ENCODE measurements around the gene PTPRB. TPM values are rescaled to one million over a fixed set of nuclear protein-coding genes. Genes with fewer than 3 reads are reported as not detected.

The PTPRB gene
- total RNA-seq, 2 experiments from 2014 or later = not detected

DNA sequence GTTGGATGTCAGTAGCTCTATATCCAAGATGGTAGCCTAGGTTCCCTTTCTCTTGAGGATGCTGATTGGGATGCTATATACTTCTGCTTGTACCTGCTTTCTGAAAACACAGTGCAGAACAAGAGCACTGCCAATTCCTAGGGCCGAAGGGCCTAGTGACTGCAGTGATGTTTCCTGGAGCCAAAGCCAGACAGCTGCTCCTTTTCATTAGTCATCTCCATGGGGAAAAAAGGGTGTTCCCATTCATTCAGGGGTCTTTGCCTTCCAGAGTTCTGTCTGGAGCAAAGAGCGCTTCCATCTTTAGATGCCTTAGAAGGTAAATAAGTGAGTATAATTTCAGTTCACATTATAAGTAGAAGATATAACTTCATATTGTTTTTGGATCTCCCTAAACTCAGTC is 85.5 kb downstream of the PTPRB start:
- intact Hi-C loops (cut with micrococcal nuclease) = no loop called here
- DNase-seq = no peak
- CTCF ChIA-PET = no interaction called here
- Mint-ChIP-seq H3K36me3 (ENCODE audit: low read depth) (no peaks in the 10 kb centered on the region), H3K4me1 (ENCODE audit: low read depth) (no peaks in the 10 kb centered on the region), H3K27ac (no peak overlapping the region), H3K27me3 (ENCODE audit: low read depth) (peaks cover 6% of the 10 kb centered on the region), H3K4me3 (no peak overlapping the region), H3K9me3 (no peaks in the 10 kb centered on the region)

DNA sequence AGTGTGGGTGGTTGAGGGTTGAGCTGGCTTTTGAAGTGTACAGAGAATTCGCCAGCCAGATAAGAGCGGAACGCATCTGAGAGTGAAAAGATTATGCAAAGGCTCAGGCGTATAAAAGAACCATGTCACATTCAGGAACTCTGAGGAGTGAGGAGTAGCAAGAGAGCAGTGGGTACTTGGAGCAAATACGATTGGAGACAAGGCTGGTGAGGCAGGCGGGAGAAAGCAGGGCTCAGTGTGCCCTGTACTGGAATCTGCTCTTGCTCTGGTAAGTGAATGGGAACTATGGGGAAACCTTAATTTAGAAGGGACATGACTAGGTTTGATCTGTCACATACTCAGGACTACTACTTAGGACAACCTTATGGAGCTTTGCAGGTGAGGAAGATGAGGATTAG is 87.0 kb downstream of the PTPRB start:
- intact Hi-C loops (cut with micrococcal nuclease) = no loop called here
- no peak overlapping the region for H3K4me3 Mint-ChIP-seq
- no peaks in the 10 kb centered on the region for H3K4me1 Mint-ChIP-seq (ENCODE audit: low read depth)
- CTCF ChIA-PET = interaction anchor here (0.6 kb wide), 1 partner anchor 714 kb away, joined by 4 read pairs; no protein-coding TSS in a partner anchor
- H3K9me3 Mint-ChIP-seq = no peaks in the 10 kb centered on the region
- no peak for DNase-seq
- H3K27ac Mint-ChIP-seq = no peak overlapping the region
- no peaks in the 10 kb centered on the region for H3K36me3 Mint-ChIP-seq (ENCODE audit: low read depth)
- peaks cover 6% of the 10 kb centered on the region for H3K27me3 Mint-ChIP-seq (ENCODE audit: low read depth)

DNA sequence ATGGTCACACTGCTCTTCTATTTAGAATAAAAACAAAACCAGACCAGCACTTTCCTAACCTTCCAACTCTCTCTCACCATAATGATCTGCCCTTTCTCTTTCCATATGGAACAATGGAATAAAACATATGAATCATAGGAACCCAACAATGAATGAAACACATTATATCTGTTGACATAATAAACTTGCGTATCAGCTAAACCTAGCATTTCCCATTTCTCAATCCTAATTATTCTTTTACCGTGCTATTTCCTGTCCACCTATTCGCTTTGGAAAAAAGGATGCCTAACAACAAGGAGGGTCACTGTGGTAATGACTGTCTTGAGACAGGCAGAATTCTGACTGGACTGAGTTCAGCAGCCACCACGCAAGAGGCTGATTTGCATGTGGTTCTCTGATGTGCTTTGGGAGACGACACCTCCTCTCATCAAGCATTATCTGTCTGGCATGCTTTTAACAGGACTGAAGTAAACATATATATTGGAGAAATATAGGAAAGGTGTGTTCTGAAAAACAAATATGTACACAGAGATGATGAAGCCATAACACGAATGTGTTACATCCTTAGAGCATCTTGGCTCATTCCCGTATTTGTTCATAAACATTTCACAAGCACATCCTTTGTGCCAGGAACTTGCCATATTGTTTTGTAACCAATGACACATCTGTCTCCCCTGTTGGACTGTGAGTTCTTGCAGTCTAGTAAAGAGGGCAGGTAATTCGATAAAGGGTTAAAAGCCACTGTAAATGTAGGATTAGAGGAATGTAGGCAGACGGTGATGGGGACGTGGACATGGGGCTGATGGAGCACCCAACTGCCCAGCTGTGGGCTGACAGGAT is 87.7 kb downstream of the PTPRB start:
- no peak for DNase-seq
- Mint-ChIP-seq H3K27me3 (ENCODE audit: low read depth) (peaks cover 10% of the 10 kb centered on the region), H3K4me1 (ENCODE audit: low read depth) (no peaks in the 10 kb centered on the region), H3K9me3 (no peaks in the 10 kb centered on the region), H3K4me3 (no peak overlapping the region), H3K36me3 (ENCODE audit: low read depth) (no peaks in the 10 kb centered on the region), H3K27ac (no peak overlapping the region)
- intact Hi-C loops (cut with micrococcal nuclease) = no loop called here
- CTCF ChIA-PET = no interaction called here

DNA sequence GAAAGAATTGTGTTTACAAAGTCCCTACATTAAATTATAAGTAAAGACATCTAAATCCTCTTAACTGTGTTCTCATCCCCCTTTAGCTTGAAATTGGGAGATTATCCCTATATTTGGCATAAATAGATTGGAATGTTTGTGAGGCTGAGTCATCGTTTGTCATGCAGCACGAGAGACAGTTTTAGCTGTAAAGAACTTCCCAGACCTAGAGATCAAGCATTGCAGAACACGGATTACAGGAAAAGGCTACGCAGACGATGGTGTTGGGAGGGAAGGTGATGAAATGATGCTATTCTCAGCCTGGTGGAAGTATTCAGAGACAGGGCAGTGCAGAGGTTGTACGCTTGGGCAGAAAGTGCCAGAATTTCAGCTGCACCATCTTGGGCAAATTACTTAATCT is 93.8 kb downstream of the PTPRB start:
- Mint-ChIP-seq H3K4me1 (ENCODE audit: low read depth) (no peaks in the 10 kb centered on the region), H3K4me3 (no peak overlapping the region), H3K9me3 (no peaks in the 10 kb centered on the region), H3K27me3 (ENCODE audit: low read depth) (peaks cover 6% of the 10 kb centered on the region), H3K36me3 (ENCODE audit: low read depth) (no peaks in the 10 kb centered on the region), H3K27ac (no peak overlapping the region)
- CTCF ChIA-PET = no interaction called here
- intact Hi-C loops (cut with micrococcal nuclease) = no loop called here
- no peak for DNase-seq

DNA sequence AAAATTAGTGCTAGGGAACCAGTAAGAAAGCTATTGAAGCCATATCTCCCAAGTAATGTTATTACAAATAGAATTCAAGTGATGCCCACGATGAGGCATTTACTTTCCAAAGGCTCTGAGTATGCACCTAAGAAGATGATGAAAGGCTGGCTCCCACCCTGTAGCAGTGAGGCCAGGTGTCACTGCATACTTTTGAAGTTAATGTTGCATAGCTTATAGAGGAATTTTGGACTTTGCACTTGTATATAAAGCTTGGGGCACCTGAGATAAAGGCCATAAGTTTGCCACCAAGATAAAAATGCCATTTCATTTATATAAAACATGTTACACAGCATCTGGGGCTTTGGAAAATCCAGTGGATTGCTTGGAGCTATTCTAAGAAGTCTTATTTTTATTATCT is 96.2 kb downstream of the PTPRB start:
- Mint-ChIP-seq H3K4me1 (ENCODE audit: low read depth) (no peaks in the 10 kb centered on the region), H3K4me3 (no peak overlapping the region), H3K36me3 (ENCODE audit: low read depth) (no peaks in the 10 kb centered on the region), H3K27ac (no peak overlapping the region), H3K9me3 (no peaks in the 10 kb centered on the region), H3K27me3 (ENCODE audit: low read depth) (peaks cover 8% of the 10 kb centered on the region)
- CTCF ChIA-PET = interaction anchor here (0.5 kb wide), 1 partner anchor 370 kb away, joined by 3 read pairs; no protein-coding TSS in a partner anchor
- no peak for DNase-seq
- intact Hi-C loops (cut with micrococcal nuclease) = no loop called here

DNA sequence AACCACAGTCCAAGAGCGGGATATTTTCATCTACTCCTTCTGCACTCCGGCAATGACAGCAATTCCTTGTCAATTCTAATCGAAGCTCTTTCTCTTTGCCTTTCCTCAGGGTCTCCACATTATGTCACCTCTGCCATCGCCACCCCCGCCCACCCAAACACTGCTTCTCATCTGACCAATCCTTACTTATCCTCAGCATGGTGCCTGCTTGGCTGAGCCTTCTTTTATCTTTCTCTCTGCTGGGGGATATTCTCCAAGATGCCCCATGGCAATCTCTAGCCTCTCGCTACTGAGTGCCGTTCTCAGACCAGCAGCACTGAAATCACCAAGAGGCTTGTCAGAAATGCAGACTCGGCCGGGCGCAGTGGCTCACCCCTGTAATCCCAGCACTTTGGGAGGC is 100.6 kb downstream of the PTPRB start:
- H3K27me3 Mint-ChIP-seq (ENCODE audit: low read depth) = peaks cover 7% of the 10 kb centered on the region
- H3K4me3 Mint-ChIP-seq = no peak overlapping the region
- no peaks in the 10 kb centered on the region for H3K4me1 Mint-ChIP-seq (ENCODE audit: low read depth)
- intact Hi-C loops (cut with micrococcal nuclease) = no loop called here
- CTCF ChIA-PET = no interaction called here
- H3K36me3 Mint-ChIP-seq (ENCODE audit: low read depth) = no peaks in the 10 kb centered on the region
- H3K27ac Mint-ChIP-seq = no peak overlapping the region
- DNase-seq = no peak
- H3K9me3 Mint-ChIP-seq = peaks cover 1% of the 10 kb centered on the region

DNA sequence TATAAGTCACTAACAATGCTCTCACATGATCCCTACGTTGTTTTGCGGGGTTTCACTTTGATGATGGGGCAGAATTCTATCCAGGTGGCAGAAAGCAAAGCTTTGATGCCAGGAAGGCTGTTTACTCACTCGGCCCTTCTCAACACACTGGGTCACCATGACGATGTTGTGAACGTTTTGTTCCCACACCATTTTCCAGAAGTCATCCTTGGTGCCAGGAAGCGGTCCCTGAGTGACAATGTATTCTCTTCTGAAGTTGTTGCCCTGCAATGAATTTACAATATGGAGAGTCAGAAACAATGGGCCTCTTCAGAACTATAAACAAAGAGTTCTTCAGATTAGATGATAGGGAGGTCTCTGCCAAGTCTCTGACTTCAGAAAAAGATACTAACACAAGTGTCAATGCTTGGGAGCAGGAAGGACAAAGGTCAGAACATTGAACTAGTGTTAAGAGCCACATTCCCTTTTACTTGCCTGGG is 101.3 kb downstream of the PTPRB start:
- no peaks in the 10 kb centered on the region for H3K4me1 Mint-ChIP-seq (ENCODE audit: low read depth)
- intact Hi-C loops (cut with micrococcal nuclease) = no loop called here
- no peak overlapping the region for H3K4me3 Mint-ChIP-seq
- peaks cover 1% of the 10 kb centered on the region for H3K9me3 Mint-ChIP-seq
- CTCF ChIA-PET = no interaction called here
- H3K27ac Mint-ChIP-seq = no peak overlapping the region
- no peaks in the 10 kb centered on the region for H3K36me3 Mint-ChIP-seq (ENCODE audit: low read depth)
- DNase-seq = no peak
- H3K27me3 Mint-ChIP-seq (ENCODE audit: low read depth) = peaks cover 7% of the 10 kb centered on the region

DNA sequence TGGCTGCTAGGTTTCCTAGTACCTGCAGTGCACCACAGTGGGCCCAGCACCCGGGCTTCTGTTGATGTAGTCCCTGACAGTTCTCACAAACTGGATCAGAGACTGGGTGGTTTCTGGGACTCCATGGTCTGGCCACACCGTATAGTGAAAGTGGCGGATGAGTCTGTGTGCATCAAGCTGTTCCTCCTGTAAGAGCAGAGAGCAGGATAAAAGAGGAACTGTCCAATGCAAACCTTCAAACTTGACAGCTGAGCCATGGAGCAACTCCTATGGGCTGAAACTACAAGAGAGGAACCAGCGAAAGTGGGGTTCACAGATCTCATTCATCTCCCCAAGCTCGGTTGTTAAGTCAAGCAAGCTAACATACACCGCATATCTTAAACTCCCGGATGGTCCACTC is 102.8 kb downstream of the PTPRB start:
- CTCF ChIA-PET = no interaction called here
- Mint-ChIP-seq H3K27me3 (ENCODE audit: low read depth) (peaks cover 7% of the 10 kb centered on the region), H3K27ac (no peak overlapping the region), H3K9me3 (peaks cover 1% of the 10 kb centered on the region), H3K4me3 (no peak overlapping the region), H3K36me3 (ENCODE audit: low read depth) (no peaks in the 10 kb centered on the region), H3K4me1 (ENCODE audit: low read depth) (no peaks in the 10 kb centered on the region)
- intact Hi-C loops (cut with micrococcal nuclease) = no loop called here
- no peak for DNase-seq

DNA sequence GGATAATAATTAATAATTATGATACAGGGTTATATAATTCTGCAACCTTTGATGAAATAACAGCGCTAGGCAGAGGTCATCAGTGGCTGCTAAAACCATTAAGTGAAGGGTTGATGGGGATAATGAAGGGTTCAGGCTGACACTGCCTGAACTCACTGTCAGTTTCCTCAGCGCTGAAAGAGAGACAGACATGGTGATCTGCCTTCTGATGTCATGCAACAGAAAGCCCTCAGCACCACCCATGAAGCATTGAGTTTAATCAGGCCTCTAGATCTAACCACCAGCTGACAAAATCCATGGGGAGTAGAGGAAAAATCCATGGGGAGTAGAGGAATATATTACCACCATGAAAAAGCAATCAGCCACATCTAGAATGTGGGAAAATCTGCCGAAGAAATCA is 107.6 kb downstream of the PTPRB start:
- H3K4me1 Mint-ChIP-seq (ENCODE audit: low read depth) = no peaks in the 10 kb centered on the region
- H3K36me3 Mint-ChIP-seq (ENCODE audit: low read depth) = no peaks in the 10 kb centered on the region
- H3K27ac Mint-ChIP-seq = no peak overlapping the region
- no peak overlapping the region for H3K4me3 Mint-ChIP-seq
- intact Hi-C loops (cut with micrococcal nuclease) = no loop called here
- peaks cover 1% of the 10 kb centered on the region for H3K9me3 Mint-ChIP-seq
- peaks cover 5% of the 10 kb centered on the region for H3K27me3 Mint-ChIP-seq (ENCODE audit: low read depth)
- CTCF ChIA-PET = no interaction called here
- DNase-seq = no peak

DNA sequence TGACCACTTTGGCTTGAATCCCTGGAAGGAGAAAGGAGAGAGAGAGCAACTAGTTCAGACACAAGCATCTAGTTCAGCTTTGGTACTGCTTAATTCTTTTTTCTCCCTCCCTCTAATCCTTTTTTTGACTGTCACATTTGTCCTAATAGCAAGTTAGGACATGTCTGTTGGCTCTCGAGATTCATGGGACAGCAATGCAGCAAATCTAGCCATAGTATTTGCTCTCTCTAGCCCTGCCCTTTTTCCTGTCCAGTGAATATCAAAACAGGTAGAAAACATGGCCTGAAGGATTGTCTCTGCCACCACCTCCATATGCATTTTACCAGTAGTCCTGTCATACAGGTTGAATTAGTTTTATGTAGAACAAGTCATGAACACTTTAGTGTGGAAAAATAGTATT is 116.4 kb downstream of the PTPRB start:
- CTCF ChIA-PET = interaction anchor here (0.6 kb wide), 1 partner anchor 839 kb away, joined by 7 read pairs; no protein-coding TSS in a partner anchor

DNA sequence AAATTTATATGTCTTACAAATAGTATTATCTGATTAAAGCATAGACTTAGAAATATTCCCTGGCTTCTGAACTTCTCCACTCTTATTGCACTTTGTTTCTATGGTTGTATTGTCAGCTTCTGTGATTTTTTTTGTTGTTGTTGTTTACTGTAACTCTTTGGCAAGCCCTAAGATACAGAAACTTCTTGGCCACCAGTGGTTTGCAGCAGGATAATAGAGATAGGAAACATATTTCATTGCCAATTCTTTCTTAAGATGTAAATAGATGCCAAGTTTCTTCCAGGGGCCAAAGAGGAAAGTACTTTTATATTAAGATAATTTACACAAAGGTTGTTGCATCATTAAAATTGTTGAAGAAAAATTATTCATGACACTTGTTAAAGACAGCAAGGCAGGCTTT is 123.8 kb downstream of the PTPRB start:
- DNase-seq = no peak
- Mint-ChIP-seq H3K4me1 (ENCODE audit: low read depth) (no peaks in the 10 kb centered on the region), H3K27me3 (ENCODE audit: low read depth) (no peaks in the 10 kb centered on the region), H3K4me3 (no peak overlapping the region), H3K36me3 (ENCODE audit: low read depth) (no peaks in the 10 kb centered on the region), H3K9me3 (peaks cover 2% of the 10 kb centered on the region), H3K27ac (no peak overlapping the region)
- intact Hi-C loops (cut with micrococcal nuclease) = no loop called here
- CTCF ChIA-PET = no interaction called here

More for the DNA sequence above, 116.4 kb downstream of the PTPRB start:
- no peaks in the 10 kb centered on the region for H3K4me1 Mint-ChIP-seq (ENCODE audit: low read depth)
- intact Hi-C loops (cut with micrococcal nuclease) = no loop called here
- H3K9me3 Mint-ChIP-seq = no peaks in the 10 kb centered on the region
- no peak overlapping the region for H3K4me3 Mint-ChIP-seq
- no peaks in the 10 kb centered on the region for H3K36me3 Mint-ChIP-seq (ENCODE audit: low read depth)
- no peak for DNase-seq
- H3K27ac Mint-ChIP-seq = no peak overlapping the region
- no peaks in the 10 kb centered on the region for H3K27me3 Mint-ChIP-seq (ENCODE audit: low read depth)

DNA sequence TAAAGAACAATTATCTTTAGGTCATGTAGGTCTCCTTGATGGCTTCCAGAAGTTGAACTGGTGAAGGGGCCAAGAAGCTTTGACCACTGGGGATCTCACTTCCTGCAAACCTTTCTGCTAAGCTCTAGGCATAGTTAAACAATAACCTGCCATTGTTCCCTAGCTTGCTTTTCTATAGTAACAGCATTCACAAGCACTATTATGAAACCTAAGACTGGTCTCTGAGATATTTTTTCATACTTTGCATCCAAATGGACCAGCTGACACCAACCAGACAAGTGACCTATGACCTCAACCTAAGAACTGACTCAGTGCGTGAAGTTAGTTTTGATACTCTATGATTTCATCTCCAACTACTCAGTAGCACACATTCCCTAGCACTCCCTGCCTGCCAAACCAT is 129.1 kb downstream of the PTPRB start:
- CTCF ChIA-PET = no interaction called here
- Mint-ChIP-seq H3K36me3 (ENCODE audit: low read depth) (no peaks in the 10 kb centered on the region), H3K4me1 (ENCODE audit: low read depth) (no peaks in the 10 kb centered on the region), H3K27ac (no peak overlapping the region), H3K27me3 (ENCODE audit: low read depth) (peaks cover 2% of the 10 kb centered on the region), H3K9me3 (peaks cover 4% of the 10 kb centered on the region), H3K4me3 (no peak overlapping the region)
- intact Hi-C loops (cut with micrococcal nuclease) = no loop called here
- no peak for DNase-seq

DNA sequence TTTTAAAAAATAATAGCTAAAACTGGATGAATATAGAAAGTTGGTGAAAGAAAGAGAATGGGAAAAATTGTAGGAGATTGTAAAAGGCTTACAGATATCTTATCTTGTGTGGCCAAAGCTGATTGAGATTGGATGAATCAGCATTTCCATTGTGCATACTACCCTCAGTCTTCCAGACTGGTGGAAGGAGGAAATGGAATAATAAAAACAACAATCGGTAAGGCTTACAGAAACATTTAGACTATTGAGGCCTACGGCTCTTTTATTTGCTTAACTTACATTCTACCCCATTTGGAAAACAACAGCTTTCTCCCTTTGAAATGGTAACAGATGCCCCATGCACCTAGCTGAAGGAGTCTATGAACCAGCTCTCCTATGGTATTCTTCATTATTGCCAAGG is 129.8 kb downstream of the PTPRB start:
- Mint-ChIP-seq H3K27me3 (ENCODE audit: low read depth) (peaks cover 2% of the 10 kb centered on the region), H3K27ac (no peak overlapping the region), H3K4me1 (ENCODE audit: low read depth) (no peaks in the 10 kb centered on the region), H3K4me3 (no peak overlapping the region), H3K36me3 (ENCODE audit: low read depth) (no peaks in the 10 kb centered on the region), H3K9me3 (peaks cover 4% of the 10 kb centered on the region)
- intact Hi-C loops (cut with micrococcal nuclease) = no loop called here
- CTCF ChIA-PET = no interaction called here
- DNase-seq = no peak

All from activated naive CD4-positive, alpha-beta T cell treated with anti-CD3 and anti-CD28 coated beads for 36 hours (primary cell).